DND-41 (cell line): ENCODE data around the gene NOS1.

ENCODE experiments used
- ATAC-seq: fragments of 200-7000 bp; cut with Tn5 transposase; 3 replicates; pipeline ENCODE4 v1.9.1; 2021; ENCODE audit warnings: low read depth; ENCODE audit not compliant: insufficient read depth
- DNase-seq: peaks from one replicate; pipeline ENCODE4 v3.0.0-alpha.2; 2020
- H2AFZ ChIP-seq: 2 replicates; pipeline ENCODE4 v1.6.0; 2012; ENCODE audit warnings: low read depth, low read length
- H3K27ac ChIP-seq: 2 replicates; pipeline ENCODE4 v1.5.1; 2012; ENCODE audit warnings: low read length, inconsistent platforms
- H3K27me3 ChIP-seq: fragments of 200-600 bp; sonication (generic); 2 replicates; pipeline ENCODE4 v1.6.0; 2012; ENCODE audit warnings: low read length, mild to moderate bottlenecking, inconsistent platforms; ENCODE audit not compliant: insufficient read depth, poor library complexity
- H3K36me3 ChIP-seq: 2 replicates; pipeline ENCODE4 v1.5.1; 2012; ENCODE audit warnings: low read length, inconsistent platforms; ENCODE audit not compliant: insufficient read depth
- H3K4me1 ChIP-seq: 2 replicates; pipeline ENCODE4 v1.5.1; 2012; ENCODE audit warnings: mild to moderate bottlenecking, low read length; ENCODE audit not compliant: insufficient read depth
- H3K4me2 ChIP-seq: 2 replicates; pipeline ENCODE4 v1.6.0; 2012; ENCODE audit warnings: mild to moderate bottlenecking, moderate library complexity, low read length, inconsistent platforms; ENCODE audit not compliant: insufficient read depth
- H3K4me3 ChIP-seq, 2 experiments: fragments of 200-600 bp in 1 of 2; shearing (Covaris generic) in 1 of 2; 2 replicates each; pipeline ENCODE4 v1.5.1; 2012 to 2016; ENCODE audit warnings: inconsistent platforms in 2 of 2, low read length in 2 of 2, mild to moderate bottlenecking in 2 of 2, low read depth in 1 of 2, moderate library complexity in 1 of 2
- H3K79me2 ChIP-seq: 2 replicates; pipeline ENCODE4 v1.6.0; 2012; ENCODE audit warnings: low read length, inconsistent platforms; ENCODE audit not compliant: insufficient read depth
- H3K9ac ChIP-seq: 2 replicates; pipeline ENCODE4 v1.6.0; 2012; ENCODE audit warnings: low read depth, mild to moderate bottlenecking, inconsistent platforms, low read length, moderate library complexity
- H3K9me3 ChIP-seq: 2 replicates; pipeline ENCODE4 v1.5.1; 2012; ENCODE audit warnings: low read length, moderate library complexity, mild to moderate bottlenecking, inconsistent platforms; ENCODE audit not compliant: insufficient read depth, severe bottlenecking
- H4K20me1 ChIP-seq: 2 replicates; pipeline ENCODE4 v1.6.0; 2012; ENCODE audit warnings: low read length; ENCODE audit not compliant: insufficient read depth
- CTCF ChIP-seq: IDR thresholded peaks from 2 replicates; pipeline ENCODE4 v1.5.1; 2012; ENCODE audit warnings: borderline replicate concordance, low read length, moderate library complexity, mild to moderate bottlenecking; ENCODE audit not compliant: poor library complexity, severe bottlenecking; ENCODE audit errors: extremely low read depth
- EZH2 ChIP-seq: IDR thresholded peaks from 3 replicates; pipeline ENCODE4 v1.6.1; 2012; ENCODE audit warnings: borderline replicate concordance, low read depth, mild to moderate bottlenecking, moderate library complexity, low read length, inconsistent platforms; ENCODE audit not compliant: severe bottlenecking

The NOS1 gene

GRCh38 chr12:117165342-117165741 lies 196.1 kb downstream of the NOS1 start:
- H3K27ac ChIP-seq, result no peak overlapping the region
- H3K4me2 ChIP-seq, result no peak overlapping the region
- DNase-seq (no peak), ATAC-seq (no peak)
- TF ChIP-seq EZH2 (no peak), CTCF (no peak)
- peaks cover 96% of the 10 kb centered on the region for H3K36me3 ChIP-seq
- H3K27me3 ChIP-seq, result no peaks in the 10 kb centered on the region
- no peak overlapping the region for H2AFZ ChIP-seq
- H3K79me2 ChIP-seq, result no peaks in the 10 kb centered on the region
- H3K4me3 ChIP-seq, result no peak overlapping the region
- H3K9me3 ChIP-seq, result no peaks in the 10 kb centered on the region
- no peak overlapping the region for H3K9ac ChIP-seq
- no peaks in the 10 kb centered on the region for H3K4me1 ChIP-seq
- peaks cover 6% of the 10 kb centered on the region; the same call in 1 of the 2 replicates for H4K20me1 ChIP-seq

- H3K4me2 ChIP-seq, result no peak overlapping the region
- peaks cover 99% of the 10 kb centered on the region for H3K36me3 ChIP-seq
- TF ChIP-seq EZH2, result no peak
- TF ChIP-seq CTCF, result no peak
These were observed 198.8 kb downstream of the NOS1 start for GRCh38 chr12:117162633-117163032.

GRCh38 chr12:117162167-117162539 lies 199.3 kb downstream of the NOS1 start:
- H3K9me3 ChIP-seq, result no peaks in the 10 kb centered on the region
- H3K79me2 ChIP-seq, result no peaks in the 10 kb centered on the region
- no peaks in the 10 kb centered on the region for H3K4me1 ChIP-seq
- H3K4me2 ChIP-seq, result no peak overlapping the region
- H3K9ac ChIP-seq, result no peak overlapping the region
- H2AFZ ChIP-seq, result no peak overlapping the region
- DNase-seq, result no peak
- ATAC-seq, result no peak
- H3K4me3 ChIP-seq, result no peak overlapping the region
- H3K27ac ChIP-seq, result no peak overlapping the region
- no peaks in the 10 kb centered on the region for H3K27me3 ChIP-seq
- TF ChIP-seq CTCF (no peak), EZH2 (no peak)
- H3K36me3 ChIP-seq, result peaks cover 99% of the 10 kb centered on the region
- H4K20me1 ChIP-seq, result no peaks in the 10 kb centered on the region

More at GRCh38 chr12:117162633-117163032, 198.8 kb downstream of the NOS1 start:
- no peak overlapping the region for H3K4me3 ChIP-seq
- H3K9ac ChIP-seq, result no peak overlapping the region
- no peaks in the 10 kb centered on the region for H3K4me1 ChIP-seq
- no peaks in the 10 kb centered on the region for H3K79me2 ChIP-seq
- H3K27ac ChIP-seq, result no peak overlapping the region
- ATAC-seq, result no peak
- H3K9me3 ChIP-seq, result no peaks in the 10 kb centered on the region
- no peak for DNase-seq
- peaks cover under 1% of the 10 kb centered on the region; the same call in 1 of the 2 replicates for H4K20me1 ChIP-seq
- H2AFZ ChIP-seq, result no peak overlapping the region
- no peaks in the 10 kb centered on the region for H3K27me3 ChIP-seq
